ENCODE results near the gene CTTN.

- TF ChIP-seq, protein P1, sequence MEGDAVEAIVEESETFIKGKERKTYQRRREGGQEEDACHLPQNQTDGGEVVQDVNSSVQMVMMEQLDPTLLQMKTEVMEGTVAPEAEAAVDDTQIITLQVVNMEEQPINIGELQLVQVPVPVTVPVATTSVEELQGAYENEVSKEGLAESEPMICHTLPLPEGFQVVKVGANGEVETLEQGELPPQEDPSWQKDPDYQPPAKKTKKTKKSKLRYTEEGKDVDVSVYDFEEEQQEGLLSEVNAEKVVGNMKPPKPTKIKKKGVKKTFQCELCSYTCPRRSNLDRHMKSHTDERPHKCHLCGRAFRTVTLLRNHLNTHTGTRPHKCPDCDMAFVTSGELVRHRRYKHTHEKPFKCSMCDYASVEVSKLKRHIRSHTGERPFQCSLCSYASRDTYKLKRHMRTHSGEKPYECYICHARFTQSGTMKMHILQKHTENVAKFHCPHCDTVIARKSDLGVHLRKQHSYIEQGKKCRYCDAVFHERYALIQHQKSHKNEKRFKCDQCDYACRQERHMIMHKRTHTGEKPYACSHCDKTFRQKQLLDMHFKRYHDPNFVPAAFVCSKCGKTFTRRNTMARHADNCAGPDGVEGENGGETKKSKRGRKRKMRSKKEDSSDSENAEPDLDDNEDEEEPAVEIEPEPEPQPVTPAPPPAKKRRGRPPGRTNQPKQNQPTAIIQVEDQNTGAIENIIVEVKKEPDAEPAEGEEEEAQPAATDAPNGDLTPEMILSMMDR (IDR thresholded peaks at IDR 0.05), result no peak
- TF ChIP-seq POLR2AphosphoS5 (IDR thresholded peaks at IDR 0.05; ENCODE audit: low read depth, low read length), result no peak
- no peak for TF ChIP-seq REST (IDR thresholded peaks at IDR 0.05; ENCODE audit: insufficient read depth in 1 of 2, low read depth in 2 of 2, low read length in 1 of 2)
Measured at GRCh38 chr11:70429724-70430521, 31.6 kb downstream of the CTTN start.

All from Panc1 (cell line).